ENCODE measurements around the gene MAP3K10.
"Not testable (repeated sequence)": the region's sequence is repeated elsewhere in the genome, so short reads cannot be mapped to it uniquely, and the experiment has no call there.

MAP3K10 gene

GRCh38 chr19:40217934-40218890, 27.0 kb downstream of the MAP3K10 start, which contains the start of gene TTC9B:
Gene TTC9B (minus strand): TSS chr19:40218384. CDS start chr19:40218381, 3 bp downstream.
- DNase-seq, result no peak

- not testable (repeated sequence) for DNase-seq
Observed at GRCh38 chr19:40219029-40219428, 27.8 kb downstream of the MAP3K10 start.

- peak; percentile 88 for DNase-seq
Observed at GRCh38 chr19:40219721-40220276, 28.6 kb downstream of the MAP3K10 start.

- DNase-seq, result no peak
Observed at GRCh38 chr19:40220674-40221073, 29.4 kb downstream of the MAP3K10 start.

- DNase-seq, result peak; percentile 37
Observed at GRCh38 chr19:40221858-40222619, 30.8 kb downstream of the MAP3K10 start.

GRCh38 chr19:40223135-40223822, 32.1 kb downstream of the MAP3K10 start:
- DNase-seq, result no peak

GRCh38 chr19:40224342-40225150, 33.3 kb downstream of the MAP3K10 start:
- no peak for DNase-seq

- peak; percentile 56 for DNase-seq
Observed at GRCh38 chr19:40225440-40226305, 34.4 kb downstream of the MAP3K10 start.

- DNase-seq, result no peak
Observed at GRCh38 chr19:40228346-40228745, 37.1 kb downstream of the MAP3K10 start.

GRCh38 chr19:40228863-40229262, 37.6 kb downstream of the MAP3K10 start:
- DNase-seq, result no peak

- DNase-seq, result no peak
Observed at GRCh38 chr19:40229484-40229883, 38.3 kb downstream of the MAP3K10 start.

GRCh38 chr19:40229926-40230417, 38.7 kb downstream of the MAP3K10 start:
- DNase-seq, result no peak

GRCh38 chr19:40231057-40231456, 39.8 kb downstream of the MAP3K10 start:
- no peak for DNase-seq

GRCh38 chr19:40231544-40232424, 40.6 kb downstream of the MAP3K10 start:
- no peak for DNase-seq

GRCh38 chr19:40232479-40232878, 41.3 kb downstream of the MAP3K10 start:
- DNase-seq, result no peak

GRCh38 chr19:40232949-40233810, 42.0 kb downstream of the MAP3K10 start:
- no peak for DNase-seq

GRCh38 chr19:40233811-40234389, 42.7 kb downstream of the MAP3K10 start:
- no peak for DNase-seq

Data from DMS79 treated with DMSO at 0.1 percent for 48 hours (cell line).